SU-DHL-6 (cell line): ENCODE results near the gene CARD11.

Source experiments
- EZH2phosphoT487 ChIP-seq: fragments of 200-600 bp; sonication (generic), shearing (Covaris generic); conservative IDR thresholded peaks from 2 replicates; pipeline ENCODE4 v1.6.1; 2018; ENCODE audit warnings: mild to moderate bottlenecking, antibody characterized with exemption, low read length, moderate library complexity, mixed read lengths
- TF ChIP-seq, protein P1 (sequence below): fragments of 200-600 bp; sonication (generic); IDR thresholded peaks from one replicate; pipeline ENCODE4 v1.5.1; 2017; ENCODE audit warnings: antibody characterized with exemption, mild to moderate bottlenecking, low read length, moderate library complexity; ENCODE audit not compliant: insufficient read depth, poor library complexity, severe bottlenecking

- TF ChIP-seq, protein P1, sequence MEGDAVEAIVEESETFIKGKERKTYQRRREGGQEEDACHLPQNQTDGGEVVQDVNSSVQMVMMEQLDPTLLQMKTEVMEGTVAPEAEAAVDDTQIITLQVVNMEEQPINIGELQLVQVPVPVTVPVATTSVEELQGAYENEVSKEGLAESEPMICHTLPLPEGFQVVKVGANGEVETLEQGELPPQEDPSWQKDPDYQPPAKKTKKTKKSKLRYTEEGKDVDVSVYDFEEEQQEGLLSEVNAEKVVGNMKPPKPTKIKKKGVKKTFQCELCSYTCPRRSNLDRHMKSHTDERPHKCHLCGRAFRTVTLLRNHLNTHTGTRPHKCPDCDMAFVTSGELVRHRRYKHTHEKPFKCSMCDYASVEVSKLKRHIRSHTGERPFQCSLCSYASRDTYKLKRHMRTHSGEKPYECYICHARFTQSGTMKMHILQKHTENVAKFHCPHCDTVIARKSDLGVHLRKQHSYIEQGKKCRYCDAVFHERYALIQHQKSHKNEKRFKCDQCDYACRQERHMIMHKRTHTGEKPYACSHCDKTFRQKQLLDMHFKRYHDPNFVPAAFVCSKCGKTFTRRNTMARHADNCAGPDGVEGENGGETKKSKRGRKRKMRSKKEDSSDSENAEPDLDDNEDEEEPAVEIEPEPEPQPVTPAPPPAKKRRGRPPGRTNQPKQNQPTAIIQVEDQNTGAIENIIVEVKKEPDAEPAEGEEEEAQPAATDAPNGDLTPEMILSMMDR: no peak
- TF ChIP-seq EZH2phosphoT487: no peak
Measured at GRCh38 chr7:2993868-2994267, 49.8 kb downstream of the CARD11 start.
